Dedifferentiated amniotic fluid mesenchymal stem cell (primary cell): ENCODE results near the gene DLGAP1.

Experiments used
- DNase-seq: peaks from one replicate; pipeline ENCODE4 v3.0.0-alpha.2; 2016; ENCODE audit errors: extremely low spot score

Gene DLGAP1

GRCh38 chr18:3773303-3773702, 681.8 kb downstream of the DLGAP1 start:
- no peak for DNase-seq

- DNase-seq = peak; percentile 87
Measured at GRCh38 chr18:3771121-3771971, 683.8 kb downstream of the DLGAP1 start.

- DNase-seq = no peak
Measured at GRCh38 chr18:3761266-3761665, 693.8 kb downstream of the DLGAP1 start.

GRCh38 chr18:3760741-3761140, 694.4 kb downstream of the DLGAP1 start:
- DNase-seq = no peak

GRCh38 chr18:3759099-3759498, 696.0 kb downstream of the DLGAP1 start:
- DNase-seq = no peak

- no peak for DNase-seq
Measured at GRCh38 chr18:3758531-3758930, 696.6 kb downstream of the DLGAP1 start.

- no peak for DNase-seq
Measured at GRCh38 chr18:3757361-3757760, 697.7 kb downstream of the DLGAP1 start.

GRCh38 chr18:3753106-3753505, 702.0 kb downstream of the DLGAP1 start:
- no peak for DNase-seq

- DNase-seq = no peak
Measured at GRCh38 chr18:3748086-3748485, 707.0 kb downstream of the DLGAP1 start.

GRCh38 chr18:3747176-3747973, 707.7 kb downstream of the DLGAP1 start:
- DNase-seq = no peak

- DNase-seq = no peak
Measured at GRCh38 chr18:3742541-3742940, 712.6 kb downstream of the DLGAP1 start.

GRCh38 chr18:3741333-3741732, 713.8 kb downstream of the DLGAP1 start:
- DNase-seq = no peak

GRCh38 chr18:3728704-3729437, 726.2 kb downstream of the DLGAP1 start:
- DNase-seq = no peak

GRCh38 chr18:3727274-3727673, 727.8 kb downstream of the DLGAP1 start:
- no peak for DNase-seq

GRCh38 chr18:3726238-3726951, 728.7 kb downstream of the DLGAP1 start:
- DNase-seq = no peak

- DNase-seq = no peak
Measured at GRCh38 chr18:3725115-3725514, 730.0 kb downstream of the DLGAP1 start.

- DNase-seq = no peak
Measured at GRCh38 chr18:3723554-3723953, 731.6 kb downstream of the DLGAP1 start.

GRCh38 chr18:3722649-3723433, 732.3 kb downstream of the DLGAP1 start:
- no peak for DNase-seq

- no peak for DNase-seq
Measured at GRCh38 chr18:3721771-3722648, 733.1 kb downstream of the DLGAP1 start.
